PC-9 (cell line): ENCODE results near the gene SIK3. TPM values are rescaled to one million over a fixed set of nuclear protein-coding genes. Genes with fewer than 3 reads are reported as not detected.

Source experiments
- BruUV-seq: library from RNA; stranded (reverse); fragments of 400-500 nt; replicated peaks from 2 replicates; lab custom pipeline; 2021; lab: Mats Ljungman, UMichigan
- CTCF ChIA-PET: fragments of 300-600 bp; sonication (Branson Sonifier 250); formaldehyde crosslinking; loops from one replicate; lab custom pipeline; 2022; ENCODE audit warnings: antibody characterized with exemption; lab: Charles Lee
- POLR2A ChIA-PET: fragments of 300-600 bp; sonication (Branson Sonifier 250); formaldehyde crosslinking; loops from one replicate; lab custom pipeline; 2022; ENCODE audit warnings: antibody characterized with exemption; ENCODE audit not compliant: unreplicated experiment; lab: Charles Lee
- DNase-seq, 2 experiments: peaks; one replicate each; pipeline versions ENCODE4 v3.0.0 to v3.0.0-alpha.2; 2015 to 2022; ENCODE audit warnings: mixed read lengths in 1 of 2
- H2AFZ ChIP-seq: fragments of 200-600 bp; sonication (generic); 2 replicates; pipeline ENCODE4 v1.8.1; 2017; ENCODE audit warnings: antibody characterized with exemption
- H3F3A ChIP-seq: fragments of 200-600 bp; sonication (generic); 2 replicates; pipeline ENCODE4 v1.8.1; 2017; ENCODE audit warnings: antibody characterized with exemption, mild to moderate bottlenecking, low read depth; ENCODE audit not compliant: insufficient read depth
- H3K27ac ChIP-seq: fragments of 200-600 bp; sonication (generic); 2 replicates; pipeline ENCODE4 v1.6.1; 2016; ENCODE audit warnings: mixed run types
- H3K27me3 ChIP-seq: fragments of 200-600 bp; sonication (generic); 2 replicates; pipeline ENCODE4 v1.6.1; 2016; ENCODE audit warnings: low read depth, mixed run types; ENCODE audit not compliant: insufficient read depth
- H3K36me3 ChIP-seq: fragments of 200-600 bp; sonication (generic); 2 replicates; pipeline ENCODE4 v1.6.1; 2016; ENCODE audit warnings: low read depth, mixed run types
- H3K4me1 ChIP-seq: fragments of 200-600 bp; sonication (generic); replicated peaks from 2 replicates; pipeline ENCODE4 v1.6.1; 2016; ENCODE audit warnings: mixed run types; ENCODE audit not compliant: insufficient read depth
- H3K4me2 ChIP-seq: fragments of 200-600 bp; sonication (generic); 2 replicates; pipeline ENCODE4 v1.6.1; 2017; ENCODE audit warnings: mixed run types
- H3K4me3 ChIP-seq: fragments of 200-600 bp; sonication (generic); 2 replicates; pipeline ENCODE4 v1.6.1; 2016; ENCODE audit warnings: mixed run types
- H3K79me2 ChIP-seq: fragments of 200-600 bp; sonication (generic); 2 replicates; pipeline ENCODE4 v1.6.1; 2017; ENCODE audit warnings: low read depth, mixed run types
- H3K9me2 ChIP-seq: fragments of 200-600 bp; sonication (generic); 2 replicates; pipeline ENCODE4 v1.8.1; 2017; ENCODE audit warnings: mild to moderate bottlenecking; ENCODE audit not compliant: insufficient read depth
- H3K9me3 ChIP-seq: fragments of 200-600 bp; sonication (generic); 2 replicates; pipeline ENCODE4 v1.8.1; 2016; ENCODE audit warnings: low read depth; ENCODE audit not compliant: insufficient read depth
- H4K20me1 ChIP-seq: fragments of 200-600 bp; sonication (generic); 2 replicates; pipeline ENCODE4 v1.8.1; 2017; ENCODE audit not compliant: insufficient read depth
- EZH2 ChIP-seq: fragments of 200-600 bp; sonication (generic); IDR thresholded peaks from 2 replicates; pipeline ENCODE4 v1.8.0; 2017; ENCODE audit warnings: antibody characterized with exemption, low read depth
- intact Hi-C: fragments of 100-400 bp; cut with micrococcal nuclease; formaldehyde crosslinking; loops from one replicate; pipeline ENCODE4 v1.10.0; 2022; ENCODE audit not compliant: unreplicated experiment
- total RNA-seq: library from RNA; stranded (reverse); gene quantifications from 2 replicates; pipeline ENCODE4 v1.2.3, GENCODE V29; 2021
- TF ChIP-seq, protein P1 (sequence below): fragments of 200-600 bp; sonication (generic); conservative IDR thresholded peaks from 2 replicates; pipeline ENCODE4 v1.6.1; 2017; ENCODE audit warnings: mixed run types, antibody characterized with exemption, mild to moderate bottlenecking, moderate library complexity

SIK3 gene
- total RNA-seq, 1 experiment from 2014 or later: 30.2 TPM

DNA sequence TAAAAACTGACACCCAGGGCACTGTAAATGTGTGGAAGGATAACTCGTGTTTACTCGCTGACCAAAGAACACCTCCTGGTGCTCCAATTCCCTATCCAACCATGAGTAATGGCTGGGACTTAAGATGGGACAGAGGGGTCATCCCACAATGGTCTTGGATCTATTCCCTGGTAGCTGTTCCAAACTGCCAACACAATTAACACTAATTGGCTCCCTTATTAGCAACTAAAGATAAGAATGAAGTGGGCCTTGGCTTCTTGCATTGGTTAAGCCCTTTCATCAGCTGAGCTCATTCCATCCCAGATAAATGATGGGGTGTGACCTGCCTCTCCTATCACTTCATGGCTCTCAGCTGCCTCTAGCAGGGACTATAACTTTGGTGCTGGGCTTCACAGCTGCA is 1.5 kb upstream of the SIK3 start:
- no peaks in the 10 kb centered on the region for H3K9me3 ChIP-seq
- H3K36me3 ChIP-seq: no peaks in the 10 kb centered on the region
- BruUV-seq: no TSS peak

GRCh38 chr11:117097389-117098268 is 599 bp downstream of the SIK3 start:
- Histone ChIP-seq H3K9me3 (no peaks in the 10 kb centered on the region), H3K9me2 (no peaks in the 10 kb centered on the region), H3K27me3 (no peaks in the 10 kb centered on the region), H3K79me2 (peaks cover 54% of the 10 kb centered on the region), H3K4me2 (peak overlapping the region; percentile 89), H3K4me3 (peak overlapping the region; percentile 85), H3K4me1 (peaks cover 41% of the 10 kb centered on the region), H4K20me1 (peaks cover 30% of the 10 kb centered on the region), H3F3A (peaks cover 24% of the 10 kb centered on the region; the same call in 1 of the 2 replicates), H3K27ac (peak overlapping the region; percentile 43; the same call in 1 of the 2 replicates), H3K36me3 (no peaks in the 10 kb centered on the region), H2AFZ (peak overlapping the region; percentile 58; the same call in 1 of the 2 replicates)
- POLR2A ChIA-PET: interaction anchor here (0.6 to 0.7 kb wide), 6 partner anchors 8 to 307 kb away, joined by 3 to 5 read pairs (median 4); no protein-coding TSS in a partner anchor
- TF ChIP-seq, protein P1, sequence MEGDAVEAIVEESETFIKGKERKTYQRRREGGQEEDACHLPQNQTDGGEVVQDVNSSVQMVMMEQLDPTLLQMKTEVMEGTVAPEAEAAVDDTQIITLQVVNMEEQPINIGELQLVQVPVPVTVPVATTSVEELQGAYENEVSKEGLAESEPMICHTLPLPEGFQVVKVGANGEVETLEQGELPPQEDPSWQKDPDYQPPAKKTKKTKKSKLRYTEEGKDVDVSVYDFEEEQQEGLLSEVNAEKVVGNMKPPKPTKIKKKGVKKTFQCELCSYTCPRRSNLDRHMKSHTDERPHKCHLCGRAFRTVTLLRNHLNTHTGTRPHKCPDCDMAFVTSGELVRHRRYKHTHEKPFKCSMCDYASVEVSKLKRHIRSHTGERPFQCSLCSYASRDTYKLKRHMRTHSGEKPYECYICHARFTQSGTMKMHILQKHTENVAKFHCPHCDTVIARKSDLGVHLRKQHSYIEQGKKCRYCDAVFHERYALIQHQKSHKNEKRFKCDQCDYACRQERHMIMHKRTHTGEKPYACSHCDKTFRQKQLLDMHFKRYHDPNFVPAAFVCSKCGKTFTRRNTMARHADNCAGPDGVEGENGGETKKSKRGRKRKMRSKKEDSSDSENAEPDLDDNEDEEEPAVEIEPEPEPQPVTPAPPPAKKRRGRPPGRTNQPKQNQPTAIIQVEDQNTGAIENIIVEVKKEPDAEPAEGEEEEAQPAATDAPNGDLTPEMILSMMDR: no peak
- no TSS peak for BruUV-seq
- peak in 1 of 2 experiments; percentile 19 for DNase-seq
- intact Hi-C loops: loop anchor here (1.0 to 10.0 kb wide), 4 partner anchors 70 to 307 kb away; partner anchors contain the start of gene APOA5
- CTCF ChIA-PET: interaction anchor here (0.6 kb wide), 1 partner anchor 150 kb away, joined by 3 read pairs; no protein-coding TSS in a partner anchor

More for the DNA sequence above, 1.5 kb upstream of the SIK3 start:
- CTCF ChIA-PET: no interaction called here
- H3F3A ChIP-seq: peaks cover 24% of the 10 kb centered on the region; the same call in 1 of the 2 replicates
- H3K79me2 ChIP-seq: peaks cover 33% of the 10 kb centered on the region
- peak overlapping the region; percentile 73 for H3K27ac ChIP-seq
- no peak overlapping the region for H2AFZ ChIP-seq
- peaks cover 40% of the 10 kb centered on the region for H3K4me1 ChIP-seq
- no peak for DNase-seq
- H3K9me2 ChIP-seq: no peaks in the 10 kb centered on the region
- H3K27me3 ChIP-seq: no peaks in the 10 kb centered on the region
- peaks cover 22% of the 10 kb centered on the region for H4K20me1 ChIP-seq
- TF ChIP-seq, protein P1: no peak
- TF ChIP-seq EZH2: no peak
- no peak overlapping the region for H3K4me3 ChIP-seq
- intact Hi-C loops: loop anchor here (2.0 to 10.0 kb wide), 3 partner anchors 72 to 309 kb away; partner anchors contain the start of gene APOA5
- peak overlapping the region; percentile 91; the same call in 1 of the 2 replicates for H3K4me2 ChIP-seq
- POLR2A ChIA-PET: no interaction called here

- POLR2A ChIA-PET: interaction anchor here (0.6 kb wide), 1 partner anchor 125 kb away, joined by 4 read pairs; no protein-coding TSS in a partner anchor
- Histone ChIP-seq H3K27ac (no peak overlapping the region), H3K9me2 (no peaks in the 10 kb centered on the region), H3K4me2 (peak overlapping the region; percentile 89), H3K27me3 (no peaks in the 10 kb centered on the region), H3K4me1 (peaks cover 41% of the 10 kb centered on the region), H3K79me2 (peaks cover 60% of the 10 kb centered on the region), H3K4me3 (peak overlapping the region; percentile 85), H2AFZ (no peak overlapping the region), H3K9me3 (no peaks in the 10 kb centered on the region), H3K36me3 (no peaks in the 10 kb centered on the region), H4K20me1 (peaks cover 30% of the 10 kb centered on the region), H3F3A (peaks cover 20% of the 10 kb centered on the region; the same call in 1 of the 2 replicates)
- DNase-seq: no peak
- CTCF ChIA-PET: no interaction called here
- BruUV-seq: no TSS peak
- TF ChIP-seq, protein P1: no peak
- TF ChIP-seq EZH2: no peak
- intact Hi-C loops: loop anchor here (5.0 to 10.0 kb wide), 2 partner anchors 70 to 112 kb away; no protein-coding TSS in a partner anchor
Observed at GRCh38 chr11:117097014-117097388, 1.2 kb downstream of the SIK3 start.
